HEK293T (cell line): Measurements from ENCODE around the gene ATP4A.

ENCODE experiments used
- BHLHE40 ChIP-seq: fragments of 450-650 bp; IDR thresholded peaks from 2 replicates; pipeline ENCODE4 v1.6.1; 2016; ENCODE audit warnings: mild to moderate bottlenecking, moderate library complexity, borderline replicate concordance
- ELF4 ChIP-seq: fragments of 450-650 bp; IDR thresholded peaks from 2 replicates; pipeline ENCODE4 v1.6.1; 2017; ENCODE audit warnings: antibody characterized with exemption
- FOXK2 ChIP-seq: fragments of 450-650 bp; IDR thresholded peaks from 2 replicates; pipeline ENCODE4 v1.6.1; 2016; ENCODE audit warnings: mild to moderate bottlenecking
- FOXM1 ChIP-seq: fragments of 450-650 bp; IDR thresholded peaks from 2 replicates; pipeline ENCODE4 v1.6.1; 2017; ENCODE audit warnings: mild to moderate bottlenecking, borderline replicate concordance
- HDGF ChIP-seq: fragments of 450-650 bp; IDR thresholded peaks from 2 replicates; pipeline ENCODE4 v1.6.1; 2017; ENCODE audit warnings: antibody characterized with exemption, borderline replicate concordance
- SP1 ChIP-seq: fragments of 450-650 bp; IDR thresholded peaks from 2 replicates; pipeline ENCODE4 v1.6.1; 2017
- SUZ12 ChIP-seq: fragments of 450-650 bp; IDR thresholded peaks from 2 replicates; pipeline ENCODE4 v1.6.1; 2016; ENCODE audit warnings: mild to moderate bottlenecking
- ZNF384 ChIP-seq: fragments of 450-650 bp; IDR thresholded peaks from 2 replicates; pipeline ENCODE4 v1.6.1; 2016
- TF ChIP-seq, protein P1 (sequence below): fragments of 450-650 bp; IDR thresholded peaks from 2 replicates; pipeline ENCODE4 v1.6.1; 2016

- TF ChIP-seq SP1 (no peak), SUZ12 (no peak), ELF4 (no peak), BHLHE40 (no peak), ZNF384 (no peak), FOXK2 (no peak), FOXM1 (no peak), HDGF (no peak)
- TF ChIP-seq, protein P1, sequence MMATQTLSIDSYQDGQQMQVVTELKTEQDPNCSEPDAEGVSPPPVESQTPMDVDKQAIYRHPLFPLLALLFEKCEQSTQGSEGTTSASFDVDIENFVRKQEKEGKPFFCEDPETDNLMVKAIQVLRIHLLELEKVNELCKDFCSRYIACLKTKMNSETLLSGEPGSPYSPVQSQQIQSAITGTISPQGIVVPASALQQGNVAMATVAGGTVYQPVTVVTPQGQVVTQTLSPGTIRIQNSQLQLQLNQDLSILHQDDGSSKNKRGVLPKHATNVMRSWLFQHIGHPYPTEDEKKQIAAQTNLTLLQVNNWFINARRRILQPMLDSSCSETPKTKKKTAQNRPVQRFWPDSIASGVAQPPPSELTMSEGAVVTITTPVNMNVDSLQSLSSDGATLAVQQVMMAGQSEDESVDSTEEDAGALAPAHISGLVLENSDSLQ = no peak
Observed at GRCh38 chr19:35540356-35540927, 23.0 kb downstream of the ATP4A start.
